HL-60/S4 treated with phorbol 12-myristate 13-acetate at 8.2 ng/mL for 4 days and 3 days (cell line): ENCODE measurements around the gene MAGEL2.

ENCODE experiments used
- in situ Hi-C: fragments of 300-500 bp; cut with MboI; formaldehyde crosslinking; loops from 2 replicates; pipeline ENCODE4 v1.15.0; 2022; ENCODE audit warnings: low sequenced_read_pairs

Gene MAGEL2

GRCh38 chr15:23647421-23648370 is at the start of gene MAGEL2:
MAGEL2 (minus strand) TSS chr15:23647867; CDS start chr15:23647742, 125 bp downstream.
- in situ Hi-C loops: no loop called here

- in situ Hi-C loops: no loop called here
Observed at GRCh38 chr15:23695282-23695681, 47.6 kb upstream of the MAGEL2 start.

GRCh38 chr15:23694592-23694991 is 46.9 kb upstream of the MAGEL2 start:
- in situ Hi-C loops: no loop called here

GRCh38 chr15:23690450-23690852 is 42.8 kb upstream of the MAGEL2 start:
- in situ Hi-C loops: no loop called here

- in situ Hi-C loops: no loop called here
Observed at GRCh38 chr15:23690015-23690414, 42.3 kb upstream of the MAGEL2 start.

GRCh38 chr15:23687143-23687470 is 39.4 kb upstream of the MAGEL2 start, which contains the start of gene NDN:
NDN (minus strand) TSS chr15:23687305; CDS start chr15:23687217, 88 bp downstream.
- in situ Hi-C loops: no loop called here

- in situ Hi-C loops: no loop called here
Observed at GRCh38 chr15:23686466-23687142, 38.9 kb upstream of the MAGEL2 start.

GRCh38 chr15:23671481-23671880 is 23.8 kb upstream of the MAGEL2 start:
- in situ Hi-C loops: no loop called here

GRCh38 chr15:23670970-23671369 is 23.3 kb upstream of the MAGEL2 start:
- in situ Hi-C loops: no loop called here

- in situ Hi-C loops: no loop called here
Observed at GRCh38 chr15:23663232-23663631, 15.6 kb upstream of the MAGEL2 start.

- in situ Hi-C loops: no loop called here
Observed at GRCh38 chr15:23648920-23649515, 1.4 kb upstream of the MAGEL2 start.

- in situ Hi-C loops: no loop called here
Observed at GRCh38 chr15:23647001-23647295, 719 bp downstream of the MAGEL2 start.

GRCh38 chr15:23646165-23647000 is 1.3 kb downstream of the MAGEL2 start:
- in situ Hi-C loops: no loop called here

- in situ Hi-C loops: no loop called here
Observed at GRCh38 chr15:23645371-23646164, 2.1 kb downstream of the MAGEL2 start.

GRCh38 chr15:23644829-23645228 is 2.8 kb downstream of the MAGEL2 start:
- in situ Hi-C loops: no loop called here

- in situ Hi-C loops: no loop called here
Observed at GRCh38 chr15:23642413-23643044, 5.1 kb downstream of the MAGEL2 start.

GRCh38 chr15:23634181-23634580 is 13.5 kb downstream of the MAGEL2 start:
- in situ Hi-C loops: no loop called here

- in situ Hi-C loops: no loop called here
Observed at GRCh38 chr15:23629234-23629805, 18.3 kb downstream of the MAGEL2 start.

GRCh38 chr15:23628612-23629233 is 18.9 kb downstream of the MAGEL2 start:
- in situ Hi-C loops: no loop called here
